NCI-H2227 (cell line): Measurements from ENCODE around the gene GNAQ.

Source experiments
- DNase-seq: peaks from one replicate; lab custom pipeline; 2025; ENCODE audit not compliant: unreplicated experiment; lab: John Stamatoyannopoulos, UW

GNAQ gene

DNA sequence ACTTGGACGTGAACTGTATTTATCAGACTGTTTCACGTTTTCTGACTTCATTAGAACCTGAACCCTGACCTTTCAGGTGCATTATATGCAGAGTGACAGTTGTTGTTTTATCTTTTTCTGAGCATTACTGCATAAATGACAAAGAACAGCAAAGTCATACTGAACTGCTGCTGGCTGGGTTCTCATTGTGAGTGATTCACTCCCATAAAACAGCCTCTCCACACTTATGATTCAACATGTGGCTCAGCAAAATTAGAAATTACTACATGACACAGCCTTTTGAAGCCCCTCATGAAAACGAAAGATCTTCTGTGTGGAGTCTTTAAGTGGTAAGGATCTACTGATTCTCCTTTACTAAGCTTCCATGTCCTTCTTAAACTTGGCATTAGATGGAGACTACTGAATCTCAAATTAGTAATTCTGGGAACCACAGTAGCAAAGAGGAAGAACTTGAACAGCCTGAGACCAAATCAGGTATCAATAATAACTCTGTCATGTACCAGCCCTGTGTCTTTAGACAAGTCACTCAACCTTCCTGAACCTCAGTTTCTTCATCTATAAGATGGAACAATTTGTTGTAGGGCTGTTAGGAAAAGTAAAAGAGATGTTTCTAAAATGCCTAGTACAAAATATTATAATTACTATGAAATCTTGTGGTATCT, 211.2 kb downstream of the GNAQ start:
- DNase-seq: no peak

DNA sequence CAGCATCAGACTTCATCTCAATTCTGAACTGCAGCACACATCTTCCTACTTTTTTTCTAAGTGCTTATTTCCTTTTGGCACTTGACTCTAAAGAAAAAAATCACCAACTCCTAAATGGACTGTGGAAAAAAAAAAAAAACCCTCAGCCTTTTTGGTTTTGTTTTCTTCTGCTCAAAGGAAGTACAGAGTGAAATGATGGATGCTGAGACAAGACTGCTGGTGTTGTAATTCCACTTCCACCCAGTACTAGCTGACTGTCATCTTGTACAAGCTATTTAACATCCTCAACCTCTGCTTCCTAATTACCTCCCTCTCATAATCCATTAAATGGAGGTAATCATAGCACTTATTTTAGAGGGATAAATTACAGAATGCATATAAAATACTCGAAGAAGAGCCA, 212.0 kb downstream of the GNAQ start:
- DNase-seq: no peak

DNA sequence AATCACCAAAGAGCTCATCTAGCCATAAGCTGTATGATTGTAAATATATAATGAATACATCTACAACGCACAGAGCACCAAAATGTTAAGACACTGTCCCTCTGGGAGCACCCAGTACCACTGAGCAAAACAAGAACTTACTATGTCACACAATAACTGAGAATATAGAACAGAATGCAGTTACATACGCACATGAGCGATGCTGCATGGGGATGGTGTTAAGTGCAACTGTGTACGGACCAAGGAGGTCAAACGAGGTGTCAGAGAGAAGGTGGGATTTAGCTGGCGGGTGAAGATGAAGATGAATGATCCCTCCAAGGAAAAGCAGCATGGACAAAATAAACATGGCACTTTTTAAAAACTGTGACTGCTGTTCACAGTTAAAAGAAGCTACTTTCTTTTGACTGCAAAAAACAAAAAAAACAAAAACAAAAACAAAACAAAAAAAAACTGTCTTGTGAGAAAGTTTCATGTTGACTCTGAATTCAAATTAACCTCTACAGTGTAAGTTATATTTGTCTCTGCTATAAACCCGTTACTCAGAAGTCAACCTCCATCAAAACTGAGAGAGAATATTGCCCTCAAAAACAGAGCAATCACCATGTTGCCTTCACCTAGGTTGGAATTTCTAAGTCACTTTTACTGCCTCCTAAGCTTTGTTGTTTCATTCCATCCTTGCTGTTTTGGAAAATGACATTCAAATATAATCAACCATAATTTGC, 213.9 kb downstream of the GNAQ start:
- no peak for DNase-seq

DNA sequence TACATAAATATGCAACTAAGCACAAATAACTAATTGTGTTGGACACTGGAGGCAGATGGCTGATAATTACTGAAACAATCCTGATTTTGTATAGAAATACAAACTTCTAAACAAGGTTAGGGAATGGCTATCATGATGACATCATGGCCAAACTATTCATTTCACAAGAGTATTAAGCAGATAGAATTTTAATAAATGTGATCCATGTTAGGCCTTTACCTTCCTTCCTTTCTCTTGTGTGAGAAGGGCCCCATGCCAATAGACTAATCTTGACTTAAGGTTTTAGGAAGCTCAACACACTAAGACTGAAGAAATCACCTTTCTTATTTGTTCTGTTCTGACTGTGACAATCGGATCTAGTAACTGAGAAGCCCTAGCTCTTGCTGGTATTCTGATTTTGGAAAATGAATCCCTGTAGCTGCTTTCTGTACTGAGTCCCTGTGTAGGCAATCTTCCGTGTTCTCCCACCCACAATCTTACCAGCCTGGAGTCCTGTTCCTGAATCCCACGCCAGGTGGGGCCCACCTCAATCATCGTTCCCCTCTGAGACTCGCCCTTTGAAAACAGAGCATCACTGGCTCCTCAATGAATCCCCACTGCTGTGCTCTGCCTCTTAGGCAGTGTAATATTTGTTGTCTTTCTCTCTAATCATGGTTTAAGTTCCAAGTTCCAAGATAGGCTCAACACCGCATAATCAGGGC, 214.8 kb downstream of the GNAQ start:
- DNase-seq: no peak

DNA sequence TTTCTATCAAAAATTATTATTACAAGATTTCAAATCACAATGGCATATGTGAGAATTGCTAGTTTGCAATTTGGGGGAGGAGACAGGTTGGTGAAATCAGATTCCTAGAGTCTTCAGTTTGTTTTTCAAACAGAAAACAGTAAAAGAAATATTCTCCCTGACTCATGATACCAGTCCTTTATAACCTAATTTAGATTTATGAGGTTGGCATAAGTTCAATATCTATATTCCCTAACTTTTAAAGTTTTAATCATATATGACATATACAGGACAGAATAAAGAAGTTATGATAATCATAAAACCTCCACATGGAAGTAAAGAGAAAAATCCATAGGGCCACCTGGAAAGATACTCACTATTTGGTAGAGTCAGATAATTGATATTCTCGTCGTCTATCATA, 216.4 kb downstream of the GNAQ start:
- no peak for DNase-seq

DNA sequence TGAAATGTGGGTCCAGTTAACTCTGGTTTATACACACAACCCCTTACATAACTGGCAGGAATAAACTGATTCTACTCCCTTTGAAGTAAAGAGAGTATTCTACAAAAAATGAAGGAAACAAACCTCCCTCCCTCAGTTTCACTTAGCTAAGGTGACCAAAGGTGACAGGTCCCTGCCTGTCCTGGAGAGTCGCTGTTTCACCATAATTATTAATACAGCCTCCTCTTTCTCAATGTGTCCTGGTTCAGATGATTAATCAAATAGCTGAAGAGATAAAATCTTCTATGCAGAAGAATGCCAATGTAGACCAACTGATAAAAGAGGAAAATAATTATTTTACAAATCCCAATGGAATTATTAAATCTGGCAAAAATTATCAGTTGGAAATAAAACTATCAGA, 219.8 kb downstream of the GNAQ start:
- no peak for DNase-seq

DNA sequence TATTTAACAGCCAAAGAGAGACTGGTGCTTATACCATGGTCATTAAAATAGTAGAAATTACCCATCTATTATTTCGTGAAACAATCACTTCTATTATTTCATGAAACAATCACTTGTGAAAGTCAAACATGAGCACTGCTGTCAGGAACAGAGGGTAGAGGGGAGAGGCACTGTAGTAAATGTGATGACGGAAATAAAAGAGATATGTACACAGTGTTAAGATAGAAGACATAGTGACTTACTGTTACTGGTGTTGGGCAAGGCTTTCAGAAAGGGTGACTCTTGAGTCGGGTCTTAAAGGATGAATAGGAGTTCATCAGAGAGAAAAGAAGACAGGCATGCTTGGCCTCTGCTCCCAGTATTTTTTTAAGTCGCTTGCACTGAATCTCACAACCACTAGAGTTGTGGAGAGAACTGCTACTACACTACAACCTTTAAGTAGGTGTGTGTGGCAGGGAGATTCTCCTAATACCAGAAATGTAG, 220.9 kb downstream of the GNAQ start:
- no peak for DNase-seq

DNA sequence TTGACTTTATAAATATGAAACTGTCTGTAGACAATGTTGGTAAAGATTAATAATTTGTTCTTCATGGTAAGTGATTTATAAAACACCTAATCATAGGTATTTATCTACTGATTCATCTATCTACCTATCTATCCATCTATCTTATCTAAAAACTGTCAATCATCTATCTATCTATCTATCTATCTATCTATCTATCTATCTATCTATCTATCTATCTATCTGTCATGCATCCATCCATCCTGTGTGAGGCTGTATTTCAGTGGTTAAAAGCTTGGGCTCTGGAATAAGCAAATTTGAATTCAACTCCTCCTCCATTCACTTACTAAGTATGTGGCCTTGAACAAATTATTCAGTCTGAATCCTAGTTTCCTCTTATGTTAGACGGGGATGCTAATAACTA, 221.6 kb downstream of the GNAQ start:
- DNase-seq: no peak

DNA sequence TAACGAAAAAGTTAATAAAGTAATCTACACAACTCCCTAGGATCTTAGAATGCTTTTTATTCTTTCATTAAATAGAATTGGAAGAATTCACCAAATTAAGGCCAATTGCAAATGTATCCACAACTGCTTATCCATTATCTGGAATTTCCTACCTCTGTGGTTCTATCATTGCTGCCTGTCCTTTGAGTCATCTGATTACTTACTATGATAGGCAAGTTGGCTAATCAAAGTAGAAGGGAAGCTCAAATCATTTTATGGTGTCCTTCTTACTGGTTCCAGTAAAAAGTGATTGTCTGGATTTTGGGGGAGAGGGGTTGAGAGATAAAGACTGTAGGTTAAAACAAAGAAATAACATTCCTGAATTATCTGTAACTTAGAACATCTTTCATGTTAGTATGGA, 222.1 kb downstream of the GNAQ start:
- no peak for DNase-seq

DNA sequence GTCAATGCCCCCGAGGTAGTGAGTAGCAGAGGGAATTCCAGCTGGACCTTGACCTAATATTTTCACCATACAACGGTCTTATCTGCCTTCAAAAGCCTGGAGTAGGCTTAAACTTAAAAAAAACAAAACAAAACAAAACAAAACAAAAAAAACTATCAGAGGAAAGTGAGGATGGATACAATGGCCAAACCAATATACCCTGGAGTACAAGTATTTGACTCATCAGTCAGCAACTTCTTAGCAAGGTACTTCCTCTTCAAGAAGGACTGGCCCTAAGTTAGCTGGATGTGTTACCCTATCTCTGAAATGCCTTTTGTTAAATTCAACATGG, 222.9 kb downstream of the GNAQ start:
- DNase-seq: no peak

DNA sequence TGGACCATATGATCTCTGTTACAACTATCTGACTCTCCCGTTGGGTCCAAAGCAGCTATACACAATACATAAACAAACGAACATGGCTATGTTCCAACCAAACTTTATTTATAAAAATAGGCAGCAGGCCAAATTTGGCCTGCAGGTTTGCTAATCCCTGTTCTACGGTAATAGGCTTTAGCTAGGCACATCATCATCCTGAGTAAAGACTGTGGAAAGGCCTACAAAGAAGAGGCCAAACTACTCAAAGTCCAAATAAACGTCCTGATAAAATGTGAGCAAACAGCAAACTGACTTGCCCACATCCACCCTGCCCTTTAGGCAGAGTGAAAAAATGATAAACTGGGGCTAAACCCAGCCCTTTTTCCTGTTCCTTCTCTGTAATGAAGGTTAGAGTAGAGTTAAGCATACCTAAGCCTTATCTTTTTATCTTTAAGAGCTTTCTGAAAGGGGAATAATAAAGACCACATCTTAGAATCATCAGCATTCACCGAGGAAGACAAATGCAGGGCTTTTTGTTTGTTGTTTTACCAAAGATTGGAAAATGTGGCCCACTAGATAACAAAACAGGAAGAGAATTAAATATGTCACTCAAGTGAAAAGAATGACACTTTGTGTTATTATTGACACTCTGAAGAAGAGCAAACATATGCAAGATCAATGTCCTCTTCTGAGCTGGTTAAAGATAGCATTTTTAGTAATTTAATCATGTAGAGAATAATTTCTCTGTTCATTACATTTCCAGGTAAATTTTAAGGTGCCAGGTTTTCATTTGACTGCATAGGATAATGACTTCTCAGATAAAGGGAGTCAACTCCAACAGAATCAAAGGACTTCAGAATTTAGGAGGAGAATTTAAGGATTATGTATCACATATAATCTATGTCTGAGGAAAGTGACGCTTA, 223.5 kb downstream of the GNAQ start:
- DNase-seq: no peak

DNA sequence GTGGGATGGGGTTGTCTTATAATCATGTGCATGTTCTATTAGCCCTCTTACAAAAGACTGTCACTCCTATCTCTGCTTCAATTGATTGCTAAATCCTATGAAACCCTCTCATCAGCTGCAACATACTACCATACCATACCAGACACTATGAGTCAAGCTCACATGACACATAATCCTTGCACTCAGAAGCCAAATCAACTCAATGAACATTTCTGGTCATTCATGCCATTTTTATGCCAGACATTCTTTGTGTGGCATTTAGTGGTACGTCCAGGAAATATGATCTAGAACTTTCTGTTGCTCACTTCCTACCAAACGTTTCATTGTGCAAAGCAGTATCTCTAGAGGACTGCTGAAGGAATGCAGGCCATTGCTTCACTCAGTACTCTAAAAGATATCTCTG, 224.3 kb downstream of the GNAQ start:
- DNase-seq: no peak

DNA sequence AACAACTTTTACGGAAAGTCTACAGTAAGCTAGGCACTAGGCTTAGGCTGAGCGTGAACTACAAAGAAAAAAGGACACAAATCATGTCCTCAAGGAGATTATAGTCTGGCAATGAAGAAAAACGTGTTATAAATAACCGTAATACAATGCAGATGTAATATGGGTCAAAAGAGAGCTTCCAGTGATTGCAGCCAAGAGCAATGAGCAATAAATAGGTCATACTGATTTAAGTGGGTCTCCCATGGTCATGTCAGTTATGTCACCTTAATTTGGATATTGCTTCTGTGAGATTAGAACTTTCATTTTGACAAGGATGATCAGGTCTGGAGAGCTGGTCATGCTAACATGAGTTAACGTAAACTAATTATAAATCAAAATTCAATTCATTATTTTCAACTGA, 224.9 kb downstream of the GNAQ start:
- DNase-seq: no peak

DNA sequence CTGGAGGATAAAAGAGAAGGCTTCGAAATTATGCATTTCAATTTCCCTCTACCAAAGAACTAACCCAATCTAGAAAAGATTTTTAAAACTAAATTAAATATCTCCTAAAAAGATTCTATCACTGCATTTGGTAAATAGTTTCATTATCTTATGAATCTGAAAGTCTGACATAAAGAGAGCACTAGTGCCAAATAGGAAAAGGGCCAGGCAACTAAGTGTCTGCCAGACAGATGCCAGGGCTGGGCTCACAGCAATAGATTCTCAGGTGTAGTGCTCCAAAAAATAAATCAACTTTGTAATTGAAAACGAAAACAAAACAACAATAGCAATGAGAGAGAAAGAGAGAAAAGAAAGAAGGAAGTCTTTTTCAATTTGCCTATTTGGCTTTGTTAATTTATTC, 225.8 kb downstream of the GNAQ start:
- no peak for DNase-seq

DNA sequence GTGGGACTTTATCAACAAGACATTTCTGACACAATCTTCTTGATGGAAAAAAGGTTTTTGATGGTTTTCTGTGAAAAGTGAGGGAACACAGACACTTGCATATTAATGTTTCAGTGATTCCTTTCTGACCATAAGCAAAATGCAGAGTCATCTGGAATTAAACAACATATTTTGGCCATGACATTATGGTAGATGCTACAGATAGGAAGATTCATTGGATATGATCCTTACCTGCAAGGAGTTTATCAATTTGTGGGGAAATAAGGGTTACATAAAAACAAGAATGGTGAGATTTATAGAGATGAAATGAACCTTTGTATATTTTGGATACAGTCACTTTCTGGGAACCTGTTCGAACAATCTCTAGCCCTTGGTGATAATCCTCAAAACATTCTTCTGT, 228.2 kb downstream of the GNAQ start:
- no peak for DNase-seq

DNA sequence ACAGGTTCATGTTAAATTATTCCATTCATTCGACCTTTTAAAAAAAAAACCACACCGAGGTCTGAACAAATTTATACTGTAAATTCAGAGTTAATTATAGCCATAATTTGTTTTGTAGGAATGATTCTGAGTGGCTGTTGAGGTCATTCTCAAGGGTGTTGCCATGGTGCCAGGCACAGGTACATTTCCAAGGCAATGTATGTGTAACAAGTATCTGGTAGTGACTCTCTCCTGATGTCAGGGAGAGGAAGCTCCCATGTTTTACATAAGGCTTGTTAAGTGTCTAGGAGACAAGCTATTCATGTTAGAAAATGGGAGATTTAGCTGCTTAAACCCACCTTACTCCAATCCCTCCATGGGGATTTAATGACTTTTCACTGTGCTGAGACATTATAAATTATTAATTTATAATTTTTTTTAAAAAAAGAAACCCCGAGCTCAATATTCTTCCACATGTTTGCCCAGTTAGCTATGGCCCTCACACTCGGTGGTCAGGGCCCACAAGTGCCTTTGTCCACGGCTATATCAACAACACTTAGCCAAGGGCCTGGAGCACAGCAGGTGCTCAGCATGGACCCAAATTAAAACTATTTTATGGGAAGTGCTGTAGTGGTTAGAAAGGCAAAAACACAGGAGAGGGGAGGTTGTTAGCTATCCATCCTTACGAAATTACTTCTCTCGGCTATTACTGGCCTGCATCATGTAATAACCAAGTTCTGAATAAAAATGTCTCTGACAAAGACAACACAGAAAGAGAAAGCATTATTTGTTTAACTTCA, 228.9 kb downstream of the GNAQ start:
- peak; percentile 77 for DNase-seq

DNA sequence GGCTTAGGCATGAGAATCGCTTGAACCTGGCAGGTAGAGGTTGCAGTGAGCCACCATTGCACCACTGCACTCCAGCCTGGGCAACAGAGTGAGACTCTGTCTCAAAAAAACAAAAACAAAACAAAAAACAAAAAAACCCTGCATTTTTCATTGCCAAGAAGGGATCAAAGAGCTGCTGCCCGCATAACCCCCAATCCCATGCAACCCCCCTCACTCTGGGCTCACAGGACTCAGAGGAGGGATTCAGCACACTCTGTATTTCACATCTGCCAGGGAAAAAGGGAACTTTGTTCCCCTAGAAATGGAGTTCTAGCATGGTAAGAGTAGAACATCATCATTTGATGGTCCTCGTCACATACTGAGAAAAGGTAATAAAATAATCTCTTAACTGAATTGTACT, 229.5 kb downstream of the GNAQ start:
- DNase-seq: no peak

DNA sequence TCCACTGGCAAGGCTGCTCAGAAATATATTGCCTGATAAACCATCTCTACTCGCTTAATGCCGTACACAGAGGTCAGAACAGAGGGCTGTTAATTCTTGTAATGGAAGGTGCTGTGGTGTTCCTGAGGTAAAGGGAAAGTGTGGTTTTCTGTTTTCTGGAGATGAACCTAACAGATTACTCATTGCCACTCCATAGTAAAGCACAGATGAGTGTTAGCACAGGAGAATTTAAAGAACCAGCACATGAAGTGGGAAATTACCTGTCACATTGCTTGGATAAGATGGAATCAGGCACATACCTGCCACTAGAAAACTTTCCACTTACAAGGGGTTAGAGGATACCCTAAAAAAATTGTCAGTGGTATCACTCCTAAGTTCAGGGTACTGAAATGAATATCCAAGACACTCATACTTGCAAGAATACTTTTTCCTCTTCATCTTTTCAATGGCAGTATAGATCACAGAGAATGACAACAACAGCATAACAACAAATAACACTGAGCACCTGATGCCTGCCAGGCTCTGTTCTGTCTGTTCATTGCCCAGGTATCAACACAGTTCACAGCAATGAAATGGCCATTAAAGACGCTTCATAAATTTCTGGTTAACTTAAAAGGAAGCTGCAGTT, 230.6 kb downstream of the GNAQ start:
- DNase-seq: no peak

DNA sequence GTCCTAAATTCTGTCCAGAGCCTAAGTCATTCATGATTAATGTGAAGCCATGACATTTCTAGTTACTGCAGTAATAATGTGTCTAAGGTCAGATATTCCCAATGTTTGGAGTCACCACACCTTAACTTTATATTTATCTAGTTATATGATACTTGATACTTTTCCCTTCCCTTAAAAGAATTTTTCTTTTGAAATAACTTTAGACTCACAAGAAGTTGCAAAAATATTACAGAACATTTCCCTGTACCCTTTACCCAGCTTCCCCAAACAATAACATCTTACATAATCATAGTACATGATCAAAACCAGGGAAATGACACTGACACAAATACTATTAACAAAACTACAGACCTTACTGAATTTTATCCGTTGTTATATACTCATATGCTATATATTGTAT, 233.5 kb downstream of the GNAQ start:
- no peak for DNase-seq

DNA sequence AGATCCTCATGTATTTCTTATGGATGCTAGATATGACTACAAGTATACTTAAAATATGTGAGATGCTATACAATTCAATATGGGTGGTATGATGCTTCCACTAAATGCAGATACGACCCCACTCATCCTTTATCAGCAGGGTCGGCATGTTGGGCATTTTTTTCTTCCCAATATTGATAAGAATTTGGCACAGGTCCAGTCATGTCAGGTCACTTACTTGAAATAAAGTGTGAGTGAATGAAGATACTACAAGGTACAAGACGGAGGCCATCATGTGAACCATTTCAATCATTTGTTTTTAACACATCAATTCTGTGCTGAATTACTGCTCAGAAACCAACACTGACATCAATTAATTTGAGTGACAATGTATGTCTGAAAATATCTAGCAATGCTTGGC, 236.6 kb downstream of the GNAQ start:
- DNase-seq: no peak
